Measurements from ENCODE around the gene OSBPL2.

OSBPL2 gene

DNA sequence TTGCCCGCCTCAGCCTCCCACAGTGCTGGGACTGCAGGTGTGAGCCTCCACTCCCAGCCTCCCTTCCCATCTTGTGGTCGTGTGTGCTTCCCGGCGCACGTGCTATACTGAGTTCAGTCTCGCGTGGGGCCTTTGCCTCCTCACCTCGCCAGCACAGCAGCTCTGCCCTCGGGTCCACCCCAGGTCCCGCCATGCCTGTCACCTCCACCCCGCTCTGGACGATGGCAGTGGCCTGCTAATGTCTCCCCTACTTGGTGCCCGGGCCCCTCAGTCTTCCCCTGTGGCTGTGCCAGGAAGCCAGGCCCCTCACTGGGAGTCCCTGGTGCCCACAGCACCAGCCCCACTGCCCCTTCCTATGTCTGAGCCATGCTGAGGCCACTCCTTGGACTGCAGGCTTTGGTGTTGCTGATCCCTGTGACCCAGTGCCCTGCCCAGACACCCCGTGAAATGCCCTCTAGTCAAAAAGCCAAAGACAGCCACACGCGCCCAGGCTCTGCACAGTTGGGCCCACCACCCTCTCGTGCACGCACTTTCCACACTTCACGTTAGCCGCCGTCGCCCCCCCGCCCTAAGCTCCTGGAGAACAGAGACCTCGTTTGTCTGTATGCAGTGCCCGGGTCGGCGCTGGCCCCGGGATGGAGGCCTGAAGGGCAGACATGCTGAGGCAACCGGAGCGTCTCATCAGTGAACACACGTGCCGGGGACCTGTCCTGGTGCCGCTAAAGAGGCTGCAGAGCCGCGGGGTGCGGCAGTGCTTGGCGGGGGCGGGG is 32.5 kb upstream of the OSBPL2 start:
- DNase-seq (ENCODE audit: low spot score) (no peak), FAIRE-seq (no peak)

DNA sequence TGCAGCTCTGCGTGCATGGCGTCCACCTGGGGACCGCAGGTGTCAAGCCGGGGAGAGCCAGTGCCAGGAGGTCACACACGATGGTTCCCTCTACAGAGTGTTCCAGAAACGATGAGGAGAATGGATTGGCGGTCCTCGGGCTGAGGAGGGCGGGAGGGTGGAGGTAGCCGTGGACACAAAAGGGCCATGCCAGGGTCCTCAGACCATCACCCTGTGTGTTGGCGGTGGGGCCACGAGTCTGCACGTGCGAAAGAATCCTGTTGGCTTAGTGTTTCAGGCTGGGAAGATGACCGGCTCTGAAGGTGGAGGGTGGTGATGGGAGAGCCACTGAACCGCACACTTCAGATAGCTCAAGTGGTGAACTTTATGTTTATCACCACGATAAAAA is 31.9 kb upstream of the OSBPL2 start:
- DNase-seq (ENCODE audit: low spot score) (no peak), FAIRE-seq (no peak)

DNA sequence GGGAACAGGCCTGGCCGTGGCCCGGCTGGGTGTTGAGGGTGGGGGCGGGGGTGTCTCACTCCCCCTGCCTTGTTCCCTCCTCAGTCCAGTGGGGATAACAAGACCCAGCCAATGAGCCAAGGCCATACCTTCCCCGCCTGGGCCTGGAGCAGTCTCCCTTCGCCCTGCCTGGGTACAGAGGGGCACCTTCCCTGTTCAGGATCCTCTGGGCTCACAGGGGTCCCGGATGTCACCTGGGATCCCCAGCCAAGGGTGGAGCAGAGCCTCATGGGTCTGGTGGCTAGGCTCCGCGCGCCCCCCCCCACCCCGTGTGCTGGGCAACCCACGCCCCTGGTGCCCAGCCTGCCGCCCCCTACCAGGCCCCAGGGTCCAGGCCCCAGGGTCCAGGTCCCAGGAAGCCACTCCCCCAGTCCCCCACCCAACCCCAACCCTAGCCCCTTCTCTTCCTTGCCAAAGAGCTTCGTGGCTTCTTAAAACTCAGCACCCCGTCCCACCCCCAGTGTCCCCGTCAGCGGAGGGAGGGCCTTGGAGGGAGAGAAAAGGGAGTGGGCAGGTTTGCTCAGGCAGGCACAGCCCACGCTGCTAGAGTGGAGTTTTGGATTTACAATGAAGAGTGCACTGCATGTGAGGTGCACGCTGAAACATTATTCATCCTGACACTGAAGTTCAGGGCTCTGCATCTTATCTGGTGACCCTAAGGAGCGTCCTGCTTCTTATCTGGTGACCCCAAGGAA is 30.1 kb upstream of the OSBPL2 start:
- no peak for FAIRE-seq
- DNase-seq (ENCODE audit: low spot score): no peak

DNA sequence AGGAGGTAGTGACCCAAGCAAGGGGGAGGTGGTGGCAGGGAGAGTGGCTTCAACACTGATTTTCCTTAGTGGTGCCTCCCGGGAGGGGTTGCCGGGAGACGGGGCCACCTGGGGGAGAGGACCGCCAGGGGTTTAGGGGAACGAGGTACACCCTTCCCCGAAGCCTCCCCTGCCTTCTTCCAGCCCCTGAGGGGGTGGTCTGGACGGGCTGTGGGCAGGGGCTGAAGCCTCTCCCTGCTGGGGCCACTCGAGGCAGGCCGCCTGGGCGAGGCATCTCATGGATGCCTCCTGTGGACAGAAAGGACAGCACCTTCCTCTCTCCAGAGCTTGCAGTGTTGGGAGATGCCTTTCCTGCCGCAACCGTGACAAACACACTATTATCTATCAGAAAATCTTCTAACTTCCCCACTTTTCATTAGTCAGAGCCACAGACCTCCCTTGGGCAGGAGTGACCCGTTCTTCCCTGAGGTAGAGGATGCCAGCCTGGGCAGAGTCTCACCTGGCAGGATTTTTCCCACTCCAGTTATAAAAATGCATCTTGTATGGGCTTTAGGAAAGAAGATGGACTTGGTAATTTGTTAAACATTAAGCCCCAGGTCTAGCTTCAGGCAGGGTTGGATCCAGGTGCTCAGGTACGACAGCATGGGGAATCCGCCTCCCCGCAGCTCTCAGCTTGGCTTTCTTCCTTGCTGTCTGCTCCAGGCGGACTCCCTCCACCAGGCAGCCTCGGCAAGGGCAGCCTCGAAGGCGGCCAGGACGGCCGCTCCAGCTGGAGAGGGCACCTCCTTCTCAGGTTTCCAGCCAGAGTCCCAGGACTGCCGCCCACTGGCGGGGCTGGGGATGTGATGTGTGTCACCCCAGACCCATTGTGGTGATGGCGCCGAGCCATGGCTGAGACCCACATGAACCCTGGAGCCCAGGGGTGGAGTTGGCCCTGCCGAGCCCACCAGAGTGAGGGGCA is 29.2 kb upstream of the OSBPL2 start:
- no peak for FAIRE-seq
- no peak for DNase-seq (ENCODE audit: low spot score)

DNA sequence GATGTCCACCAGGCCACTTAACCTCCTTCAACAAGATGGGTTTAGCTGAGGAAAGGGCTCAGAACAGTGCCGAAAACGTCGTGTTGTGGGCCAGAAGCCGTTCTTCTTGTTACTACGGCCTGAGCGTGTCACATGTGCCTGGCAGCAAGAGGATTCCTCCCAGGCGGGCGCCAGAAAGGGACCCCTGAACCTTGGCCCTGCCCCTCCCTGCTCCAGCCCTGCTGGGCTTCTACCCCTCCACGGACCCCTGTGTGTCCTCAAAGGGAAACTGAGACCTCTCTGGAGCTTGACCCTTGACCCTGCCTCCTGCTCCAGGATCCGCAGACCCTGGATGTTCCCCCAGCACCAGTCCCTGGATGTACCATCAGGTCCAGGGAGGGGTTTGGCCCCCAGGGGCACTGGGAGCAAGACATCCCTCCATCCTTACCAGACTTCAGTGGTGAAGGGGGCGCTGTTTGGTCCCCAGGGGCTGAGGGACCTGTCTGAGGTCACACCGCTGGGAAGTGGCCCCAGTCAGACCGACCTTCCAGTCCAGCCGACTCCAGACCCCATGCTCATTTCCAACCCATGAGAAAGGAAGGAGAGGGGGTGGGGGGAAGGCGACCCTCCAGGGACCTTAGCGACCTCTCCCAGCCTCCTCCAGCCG is 28.3 kb upstream of the OSBPL2 start:
- no peak for DNase-seq (ENCODE audit: low spot score)
- FAIRE-seq: no peak

DNA sequence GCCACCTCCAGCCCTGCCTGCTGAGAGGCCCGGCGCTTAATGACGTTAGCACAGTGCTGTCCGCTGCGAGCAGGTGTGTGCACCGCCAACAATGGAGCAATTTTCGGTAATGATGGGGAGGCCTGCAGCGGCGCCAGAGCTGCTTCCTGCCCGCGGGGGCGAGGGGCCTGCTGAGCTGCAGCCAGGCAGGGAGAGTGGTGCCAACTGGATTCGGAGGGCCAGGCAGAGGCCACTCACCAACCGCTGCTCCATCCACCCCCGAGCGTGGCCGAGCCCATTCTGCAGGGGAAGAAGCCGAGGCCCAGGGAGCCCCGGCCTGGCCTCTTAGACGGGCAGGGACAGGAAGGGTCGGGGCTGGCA is 27.8 kb upstream of the OSBPL2 start:
- DNase-seq (ENCODE audit: low spot score) (no peak), FAIRE-seq (no peak)

DNA sequence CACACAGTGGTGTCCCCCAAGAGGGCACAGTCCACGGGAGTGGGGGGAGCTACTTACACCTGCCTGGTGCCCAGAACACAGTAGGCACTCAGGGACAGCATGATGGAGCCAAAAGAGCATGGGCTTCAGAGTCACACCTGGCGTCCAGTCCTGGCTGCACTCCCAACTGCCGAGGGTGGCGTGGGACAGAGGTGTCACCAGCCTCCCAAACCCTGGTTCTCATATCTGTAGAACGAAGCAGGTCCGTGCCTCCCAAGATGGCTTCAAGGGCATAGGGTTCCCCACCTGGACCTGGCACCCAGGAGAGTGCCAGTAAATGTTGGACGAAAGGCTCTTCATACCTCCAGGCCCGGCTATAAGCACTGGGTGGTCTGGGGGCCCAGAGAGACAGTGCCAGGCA is 27.1 kb upstream of the OSBPL2 start:
- DNase-seq (ENCODE audit: low spot score) (no peak), FAIRE-seq (no peak)

DNA sequence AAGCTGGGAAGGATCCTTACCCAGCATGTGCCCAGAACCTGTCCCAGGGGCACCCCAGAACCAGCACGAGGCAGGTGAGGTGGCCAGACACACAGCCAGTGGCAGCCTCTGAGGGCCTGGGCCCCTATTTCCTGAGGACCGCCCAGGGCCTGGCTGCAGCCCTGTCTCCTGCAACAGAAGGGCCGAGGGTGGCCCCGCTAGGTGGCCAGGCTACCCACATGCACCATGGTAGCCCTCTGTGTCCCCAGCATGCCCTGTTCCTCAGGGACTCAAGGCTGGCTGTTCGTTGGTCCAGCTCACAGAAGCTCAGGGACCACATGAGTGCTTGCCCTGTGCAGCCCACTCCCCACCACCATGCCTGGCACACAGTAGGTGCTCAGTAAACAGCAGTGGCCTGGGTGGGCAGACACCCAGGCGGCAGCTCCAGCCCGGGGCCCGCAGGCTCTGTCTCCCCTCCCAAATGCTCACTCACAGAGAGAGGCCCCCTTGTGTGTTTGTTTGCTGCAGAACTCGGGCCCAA is 26.5 kb upstream of the OSBPL2 start:
- DNase-seq (ENCODE audit: low spot score) (no peak), FAIRE-seq (no peak)

DNA sequence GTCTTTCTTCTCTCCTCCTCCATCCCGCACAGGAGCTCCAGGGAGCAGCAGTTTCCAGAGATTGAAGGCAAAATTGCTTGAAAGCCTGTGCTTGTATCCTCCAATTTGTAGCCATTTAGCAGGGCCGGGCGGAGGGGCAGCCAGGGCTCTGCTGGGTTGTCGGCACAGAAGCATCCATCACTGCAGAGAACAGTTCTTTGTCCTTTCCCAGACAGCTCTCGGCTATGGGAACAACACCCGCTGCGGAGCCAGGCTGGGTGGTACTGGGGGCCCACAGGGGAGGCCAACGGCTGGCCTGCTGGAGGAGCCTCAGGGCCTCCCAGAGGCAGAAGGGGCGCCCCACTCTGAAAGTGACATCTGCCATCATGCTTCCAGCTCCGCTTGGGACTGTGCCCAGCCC is 26.0 kb upstream of the OSBPL2 start:
- DNase-seq (ENCODE audit: low spot score) (no peak), FAIRE-seq (no peak)

DNA sequence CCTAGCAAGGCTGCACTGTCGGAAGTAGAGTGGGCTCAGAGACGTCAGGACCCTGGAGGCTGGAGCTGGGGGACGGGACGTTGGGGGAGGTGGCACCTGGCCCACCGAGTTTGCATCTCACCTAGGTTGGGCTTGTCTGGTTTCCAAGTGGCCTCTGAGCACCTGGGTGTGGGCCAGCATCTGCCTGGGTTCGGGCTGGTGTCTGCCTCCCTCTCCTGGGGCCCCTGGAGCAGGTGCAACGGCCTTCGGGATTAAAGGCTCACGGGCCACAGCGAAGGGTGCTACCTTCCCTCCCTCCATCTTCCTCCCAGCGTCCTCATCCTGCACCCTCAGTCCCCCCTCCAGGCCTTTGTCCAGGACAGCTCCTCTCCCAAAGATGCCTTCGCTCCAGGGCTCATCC is 24.3 kb upstream of the OSBPL2 start:
- FAIRE-seq: no peak

DNA sequence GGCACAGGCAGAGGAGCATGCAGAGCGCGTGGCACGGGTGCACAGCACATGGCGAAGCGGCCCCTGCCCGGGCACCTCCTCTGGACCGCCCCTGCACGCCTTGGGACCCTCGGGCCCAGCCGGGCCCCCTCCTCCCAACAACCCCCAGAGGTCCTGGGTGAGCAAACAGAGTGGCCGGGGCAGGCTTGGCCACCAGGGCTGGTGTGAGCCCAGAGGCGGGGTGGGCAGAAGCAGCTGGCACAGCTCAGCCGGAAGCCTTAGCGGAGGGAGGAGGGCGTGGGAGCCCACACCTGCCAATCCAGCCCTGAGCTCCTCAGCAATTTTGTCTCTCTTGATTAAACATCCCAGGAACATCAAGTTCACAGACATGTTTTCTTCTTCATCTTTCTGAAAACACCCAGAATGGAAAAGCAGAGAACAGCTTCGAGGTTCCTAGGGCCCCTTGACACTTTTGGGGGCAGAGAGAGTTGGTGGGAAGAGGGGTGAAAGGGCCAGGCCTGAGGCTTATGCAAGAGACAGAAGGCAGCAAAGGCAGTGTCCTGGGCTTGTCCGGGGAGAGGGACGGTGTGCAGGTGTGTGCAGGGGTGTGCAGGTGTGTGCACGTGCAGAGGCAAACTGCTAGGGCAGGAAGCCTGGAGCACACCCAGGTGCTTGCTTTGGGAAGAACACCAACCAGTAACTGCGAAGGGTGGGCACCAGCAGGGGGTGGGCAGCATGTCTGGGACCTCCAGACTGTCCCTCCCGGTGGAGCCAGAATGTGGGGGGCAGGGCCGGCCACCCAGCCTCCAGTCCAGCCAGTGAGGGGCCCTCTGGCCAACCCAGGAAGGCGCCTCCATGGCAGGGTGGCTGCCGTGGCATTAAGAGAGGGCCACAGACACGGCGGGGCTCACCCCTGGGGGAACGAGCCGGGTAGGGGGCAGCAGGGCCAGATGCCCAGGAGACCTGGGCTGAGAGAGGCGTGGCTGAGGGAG is 23.0 kb upstream of the OSBPL2 start:
- DNase-seq (ENCODE audit: low spot score) (no peak), FAIRE-seq (no peak)

More for the DNA sequence above, 24.3 kb upstream of the OSBPL2 start:
- no peak for DNase-seq (ENCODE audit: low spot score)

DNA sequence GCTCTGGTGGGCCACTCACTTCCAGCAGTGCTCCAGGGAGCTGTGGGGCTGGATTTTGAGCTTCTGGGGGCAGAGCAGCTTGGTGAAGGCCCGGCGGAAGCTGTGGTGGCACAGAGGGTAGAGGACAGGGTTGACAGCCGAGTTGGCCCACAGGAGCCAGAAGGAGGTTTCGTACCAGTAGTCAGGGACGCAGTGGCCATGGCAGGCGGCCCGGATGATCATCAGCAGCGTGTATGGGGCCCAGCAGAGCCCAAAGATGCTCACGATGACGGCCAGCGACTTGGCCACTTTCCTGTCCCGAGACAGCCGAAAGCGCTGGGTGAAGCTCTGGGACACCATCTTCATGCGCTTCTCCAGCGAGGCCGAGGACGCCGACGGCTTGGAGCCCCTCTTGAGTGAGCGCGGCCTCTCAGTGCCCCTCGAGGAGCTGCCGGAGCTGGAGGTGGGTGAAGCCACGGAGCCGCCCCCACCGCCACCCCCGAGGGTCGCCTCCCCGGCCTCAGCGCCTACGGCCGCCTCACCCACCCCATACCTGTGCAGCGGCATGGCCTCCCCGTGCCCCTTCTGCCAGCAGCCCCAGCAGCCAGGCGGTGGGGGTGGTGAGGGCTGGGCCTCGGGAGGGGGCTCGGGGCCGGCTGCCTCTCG is 22.2 kb upstream of the OSBPL2 start:
- FAIRE-seq (no peak), DNase-seq (ENCODE audit: low spot score) (no peak)

DNA sequence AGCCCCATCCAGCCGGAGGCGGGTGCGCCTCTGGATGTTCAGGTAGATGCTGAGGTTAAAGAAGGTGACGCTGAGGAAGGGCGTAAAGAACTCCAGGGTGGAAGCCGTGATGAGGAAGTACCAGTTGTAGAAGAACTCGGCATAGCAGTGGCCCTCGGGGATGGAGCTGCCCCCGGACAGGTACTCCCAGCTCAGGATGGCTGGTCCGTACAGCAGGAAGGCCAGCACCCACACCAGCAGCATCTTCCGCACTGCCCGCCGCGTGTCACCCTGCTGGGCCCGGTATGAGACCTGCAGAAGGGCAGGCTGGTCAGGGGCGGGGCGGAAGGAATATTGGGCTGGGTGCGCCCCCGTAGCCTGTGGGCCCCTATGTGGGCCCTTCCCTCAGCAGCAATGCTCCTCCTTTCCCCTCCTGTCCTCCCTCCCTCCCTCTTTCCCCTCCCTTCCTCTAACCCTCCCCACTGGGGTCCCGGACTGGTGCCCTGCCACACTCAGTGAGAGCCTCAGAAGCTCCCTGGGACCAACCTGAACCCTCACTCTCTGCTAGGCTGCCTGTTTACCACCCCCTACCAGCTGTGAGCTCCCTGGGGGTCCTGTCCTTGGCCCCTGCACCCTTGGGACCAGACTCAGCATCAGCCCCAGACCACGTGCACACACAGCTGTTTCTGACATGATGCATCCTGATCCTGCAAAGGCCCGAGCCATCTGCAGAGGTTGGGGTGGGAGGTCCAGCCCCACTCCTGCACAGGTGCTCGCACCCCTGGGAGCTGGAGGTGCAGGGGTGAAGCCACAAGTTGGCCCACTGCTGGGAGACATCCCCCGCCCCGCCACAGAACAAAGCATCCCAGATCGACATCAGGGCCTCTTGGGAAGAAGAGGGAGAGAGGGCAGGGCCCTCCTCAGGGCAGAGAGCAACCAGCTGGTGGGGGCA is 21.4 kb upstream of the OSBPL2 start:
- DNase-seq (ENCODE audit: low spot score) (no peak), FAIRE-seq (peak; percentile 20)

DNA sequence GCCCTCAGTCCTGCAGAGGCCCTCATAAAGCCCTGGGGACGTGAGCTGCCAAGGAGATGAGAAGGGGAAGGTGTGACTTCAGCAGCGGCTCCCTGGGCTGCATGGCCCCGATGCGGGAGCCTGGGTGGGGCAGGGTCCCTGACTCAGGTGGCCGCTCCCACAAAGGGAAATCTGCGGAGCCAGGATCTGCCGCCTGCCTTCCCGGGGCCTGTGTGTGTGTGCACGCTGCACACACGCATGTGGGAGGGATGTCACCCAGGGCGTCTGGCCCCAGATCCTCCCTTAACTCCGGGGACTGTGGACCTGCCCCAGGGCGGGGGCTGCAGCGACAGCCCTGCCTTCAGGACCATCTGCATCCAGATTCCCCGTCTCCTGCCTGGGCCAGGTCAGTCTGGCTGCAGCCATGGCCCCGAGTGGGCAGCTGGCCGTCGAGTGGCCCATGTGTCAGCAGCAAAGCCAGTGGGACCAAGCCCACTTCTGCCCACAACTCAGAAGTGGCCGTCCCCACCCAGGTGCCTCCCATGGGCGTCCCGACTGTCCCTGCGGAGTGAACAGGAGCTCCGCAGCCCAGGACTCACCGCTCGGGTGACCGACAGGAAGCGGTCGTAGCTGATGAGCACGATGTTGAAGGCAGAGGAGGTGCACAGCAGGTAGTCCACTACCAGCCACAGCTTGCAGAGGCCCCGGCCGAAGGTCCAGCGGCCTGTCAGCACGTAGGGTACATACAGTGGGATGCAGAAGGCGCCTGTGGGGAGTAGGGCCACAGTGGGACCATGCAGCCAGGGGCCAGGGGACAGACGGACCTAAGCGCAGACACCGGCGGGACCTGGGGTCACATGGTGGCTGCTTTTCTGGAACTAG is 20.2 kb upstream of the OSBPL2 start:
- DNase-seq (ENCODE audit: low spot score): no peak
- peak; percentile 37 for FAIRE-seq

DNA sequence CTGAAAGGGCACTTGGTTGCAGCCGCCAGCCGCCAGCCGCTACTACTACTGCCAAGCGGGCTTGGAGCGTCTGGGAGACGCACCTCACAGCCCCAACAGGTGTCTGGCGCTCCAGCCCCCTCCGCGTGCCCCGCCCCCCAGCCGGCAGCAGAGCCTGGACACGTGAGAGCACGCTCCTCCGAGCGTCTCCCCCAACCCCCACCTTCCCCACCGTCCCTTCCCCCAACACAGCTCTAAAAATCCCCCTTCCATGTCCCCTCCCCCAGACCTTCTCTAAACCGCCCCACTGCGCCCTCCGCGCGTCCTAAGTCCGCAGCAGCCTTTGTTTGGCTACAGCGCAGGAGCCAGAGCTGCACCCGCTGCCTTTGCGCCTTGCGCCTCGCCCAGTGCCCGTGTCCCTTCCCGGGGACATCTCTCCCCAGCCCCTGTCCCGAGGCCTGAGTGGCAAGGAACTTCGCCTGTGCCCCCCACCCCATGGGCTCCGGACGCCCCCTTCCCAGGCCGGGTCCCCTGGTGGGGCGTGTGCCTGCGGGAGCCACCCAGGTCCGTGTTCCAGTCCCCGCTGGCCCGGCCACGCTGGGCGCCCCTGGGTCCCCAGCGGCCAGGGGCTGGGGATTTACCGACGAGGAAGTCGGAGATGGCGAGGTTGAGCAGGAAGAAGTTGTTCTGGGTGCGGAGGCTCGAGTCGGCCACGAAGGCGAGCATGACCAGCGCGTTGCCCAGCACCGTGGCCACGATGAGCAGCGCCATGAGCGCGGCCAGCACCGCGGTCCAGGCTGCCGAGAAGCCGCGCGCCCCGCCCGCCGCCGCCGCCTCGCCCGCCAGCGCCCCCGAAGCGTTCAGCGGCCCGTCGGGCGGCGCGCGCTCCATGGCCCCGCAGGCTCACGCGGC is 19.0 kb upstream of the OSBPL2 start:
- DNase-seq (ENCODE audit: low spot score) (no peak), FAIRE-seq (peak; percentile 13)

DNA sequence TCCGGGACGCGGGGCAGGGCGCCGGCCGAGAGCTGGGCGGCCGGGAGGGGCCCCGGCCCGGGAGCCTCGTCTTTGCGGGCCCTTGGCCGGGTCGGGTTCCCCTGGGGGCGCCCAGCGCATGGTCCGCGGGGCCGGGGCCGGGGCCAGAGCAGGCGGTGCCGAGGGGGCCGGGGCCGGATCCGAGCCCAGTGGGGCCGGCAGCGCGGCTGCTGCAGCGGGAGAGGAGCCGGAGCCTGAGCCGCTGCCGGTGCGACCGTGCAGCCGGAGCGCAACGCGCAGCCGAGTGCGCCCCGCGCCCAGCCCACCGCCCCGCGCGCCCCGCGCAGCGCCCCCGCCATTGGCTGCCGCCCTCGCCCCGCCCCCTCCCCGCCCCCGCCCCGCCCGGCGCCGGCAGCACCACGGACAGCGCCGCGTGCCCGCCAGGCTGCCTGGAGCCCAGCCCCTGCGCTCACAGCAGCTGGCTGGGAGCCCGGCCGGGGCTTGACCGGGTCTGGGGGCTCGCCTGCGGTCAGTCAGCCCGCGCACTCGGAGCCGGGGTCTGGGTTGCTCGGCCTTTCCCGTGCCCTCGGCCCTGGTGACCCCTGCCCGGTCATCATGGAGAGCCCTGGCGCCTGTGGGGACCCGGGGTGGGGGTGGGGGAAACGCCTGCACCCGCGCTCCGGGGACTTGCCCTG is 18.2 kb upstream of the OSBPL2 start, which contains the start of gene HRH3:
TSS of gene HRH3 (minus strand) at position 287 of the 674 bp plus-strand sequence. CDS start 308 bp downstream, outside the sequence.
- DNase-seq (ENCODE audit: low spot score): peak; percentile 93
- peak; percentile 77 for FAIRE-seq

Measured in urothelium cell line (cell line).